Osteocyte (in vitro differentiated cells): ENCODE results near the gene TRAPPC3L. TPM values are rescaled to one million over a fixed set of nuclear protein-coding genes. Genes with fewer than 3 reads are reported as not detected.

Experiments
- DNase-seq: peaks from one replicate; pipeline ENCODE4 v3.0.0; 2021; ENCODE audit warnings: mixed read lengths; ENCODE audit not compliant: unreplicated experiment; ENCODE audit errors: extremely low spot score
- H3K27ac Mint-ChIP-seq: one replicate; pipeline ENCODE4 v1.8.0; 2021; ENCODE audit warnings: mild to moderate bottlenecking, mixed read lengths; ENCODE audit not compliant: unreplicated experiment
- H3K27me3 Mint-ChIP-seq: one replicate; pipeline ENCODE4 v1.8.0; 2021; ENCODE audit warnings: mixed read lengths; ENCODE audit not compliant: unreplicated experiment
- H3K36me3 Mint-ChIP-seq: one replicate; pipeline ENCODE4 v1.8.0; 2021; ENCODE audit warnings: mixed read lengths; ENCODE audit not compliant: unreplicated experiment
- H3K4me1 Mint-ChIP-seq: one replicate; pipeline ENCODE4 v1.8.0; 2021; ENCODE audit warnings: mixed read lengths; ENCODE audit not compliant: unreplicated experiment
- H3K4me3 Mint-ChIP-seq: one replicate; pipeline ENCODE4 v1.8.0; 2021; ENCODE audit warnings: mild to moderate bottlenecking, moderate library complexity, mixed read lengths; ENCODE audit not compliant: unreplicated experiment
- H3K9me3 Mint-ChIP-seq: one replicate; pipeline ENCODE4 v1.8.0; 2021; ENCODE audit warnings: mixed read lengths; ENCODE audit not compliant: unreplicated experiment
- CTCF ChIP-seq: fragments of 200-600 bp; sonication (generic); IDR thresholded peaks from 2 replicates; pipeline ENCODE4 v1.5.0; 2021; ENCODE audit warnings: antibody characterized with exemption, mild to moderate bottlenecking, moderate library complexity
- total RNA-seq: library from RNA; stranded (reverse); gene quantifications from 2 replicates; pipeline ENCODE4 v1.2.1, GENCODE V29; 2021

Gene TRAPPC3L
- total RNA-seq, 1 donor from 2014 or later, result not detected

GRCh38 chr6:116458264-116458663, 87.2 kb downstream of the TRAPPC3L start:
- H3K36me3 Mint-ChIP-seq, result no peaks in the 10 kb centered on the region

GRCh38 chr6:116456927-116457326, 88.6 kb downstream of the TRAPPC3L start:
- Mint-ChIP-seq H3K36me3 (no peaks in the 10 kb centered on the region), H3K4me3 (no peak overlapping the region), H3K27ac (no peak overlapping the region), H3K9me3 (no peaks in the 10 kb centered on the region), H3K4me1 (peaks cover 7% of the 10 kb centered on the region), H3K27me3 (no peaks in the 10 kb centered on the region)
- no peak for TF ChIP-seq CTCF
- DNase-seq, result no peak

More at GRCh38 chr6:116458264-116458663, 87.2 kb downstream of the TRAPPC3L start:
- Mint-ChIP-seq H3K4me1 (peaks cover 14% of the 10 kb centered on the region), H3K27me3 (no peaks in the 10 kb centered on the region), H3K4me3 (no peak overlapping the region), H3K27ac (no peak overlapping the region), H3K9me3 (no peaks in the 10 kb centered on the region)
- no peak for TF ChIP-seq CTCF
- no peak for DNase-seq

GRCh38 chr6:116456106-116456505, 89.4 kb downstream of the TRAPPC3L start:
- Mint-ChIP-seq H3K4me1 (peaks cover 6% of the 10 kb centered on the region), H3K9me3 (no peaks in the 10 kb centered on the region), H3K36me3 (no peaks in the 10 kb centered on the region), H3K27me3 (no peaks in the 10 kb centered on the region), H3K4me3 (no peak overlapping the region), H3K27ac (no peak overlapping the region)
- TF ChIP-seq CTCF, result no peak
- no peak for DNase-seq

- no peaks in the 10 kb centered on the region for H3K9me3 Mint-ChIP-seq
Observed at GRCh38 chr6:116452531-116452930, 93.0 kb downstream of the TRAPPC3L start.

GRCh38 chr6:116451916-116452315, 93.6 kb downstream of the TRAPPC3L start:
- Mint-ChIP-seq H3K9me3 (no peaks in the 10 kb centered on the region), H3K27ac (no peak overlapping the region), H3K4me1 (peaks cover 28% of the 10 kb centered on the region), H3K27me3 (no peaks in the 10 kb centered on the region), H3K4me3 (no peak overlapping the region), H3K36me3 (no peaks in the 10 kb centered on the region)
- no peak for TF ChIP-seq CTCF
- no peak for DNase-seq

More at GRCh38 chr6:116452531-116452930, 93.0 kb downstream of the TRAPPC3L start:
- Mint-ChIP-seq H3K4me1 (peaks cover 23% of the 10 kb centered on the region), H3K27ac (no peak overlapping the region), H3K36me3 (no peaks in the 10 kb centered on the region), H3K4me3 (no peak overlapping the region), H3K27me3 (no peaks in the 10 kb centered on the region)
- TF ChIP-seq CTCF, result no peak
- DNase-seq, result no peak
